Ovary (tissue), 3 donors: ENCODE data around the gene SORD.
"Not testable (repeated sequence)": the region's sequence is repeated elsewhere in the genome, so short reads cannot be mapped to it uniquely, and the experiment has no call there.

Experiments used
- EP300 ChIP-seq: sonication (generic); formaldehyde crosslinking; IDR thresholded peaks from one replicate; pipeline ENCODE4 v1.6.1; 2017; ENCODE audit warnings: antibody characterized with exemption
- POLR2A ChIP-seq: fragments of 450-650 bp; IDR thresholded peaks from one replicate; pipeline ENCODE4 v1.6.1; 2017; ENCODE audit warnings: antibody characterized with exemption, mild to moderate bottlenecking, moderate library complexity
- TF ChIP-seq, protein P1 (sequence below), 3 donors: fragments of 450-650 bp in 2 of 3; fragments of 200-600 bp in 1 of 3; IDR thresholded peaks; one replicate each; pipeline versions ENCODE4 v1.5.1 to v1.8.0; 2016 to 2022; ENCODE audit warnings: antibody characterized with exemption in 3 of 3, mild to moderate bottlenecking in 1 of 3
- donor health status: DM: no; HTN: no; CAD: no.

DNA sequence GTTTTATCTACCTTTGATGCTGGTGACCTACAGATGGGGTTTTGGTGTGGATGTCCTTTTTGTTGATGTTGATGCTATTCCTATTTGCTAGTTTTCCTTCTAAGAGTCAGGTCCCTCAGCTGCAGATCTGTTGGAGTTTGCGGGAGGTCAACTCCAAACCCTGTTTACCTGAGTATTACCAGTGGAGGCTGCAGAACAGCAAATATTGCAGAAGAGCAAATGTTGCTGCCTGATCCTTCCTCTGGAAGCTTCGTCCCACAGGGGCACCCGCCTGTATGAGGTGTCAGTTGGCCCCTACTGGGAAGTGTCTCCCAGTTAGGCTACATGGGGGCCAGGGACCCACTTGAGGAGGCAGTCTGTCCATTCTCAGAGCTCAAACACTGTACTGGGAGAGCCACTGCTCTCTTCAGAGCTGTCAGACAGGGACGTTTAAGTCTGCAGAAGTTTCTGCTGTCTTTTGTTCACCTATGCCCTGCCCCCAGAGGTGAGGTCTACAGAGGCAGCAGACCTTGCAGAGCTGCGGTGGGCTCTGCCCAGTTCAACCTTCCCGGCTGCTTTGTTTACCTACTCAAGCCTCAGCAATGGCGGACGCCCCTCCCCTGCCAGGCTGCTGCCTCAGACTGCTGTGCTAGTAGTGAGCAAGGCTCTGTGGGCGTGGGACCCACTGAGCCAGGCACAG lies 2.6 kb upstream of the SORD start:
- TF ChIP-seq POLR2A, EP300: not testable (repeated sequence)
- TF ChIP-seq, protein P1, sequence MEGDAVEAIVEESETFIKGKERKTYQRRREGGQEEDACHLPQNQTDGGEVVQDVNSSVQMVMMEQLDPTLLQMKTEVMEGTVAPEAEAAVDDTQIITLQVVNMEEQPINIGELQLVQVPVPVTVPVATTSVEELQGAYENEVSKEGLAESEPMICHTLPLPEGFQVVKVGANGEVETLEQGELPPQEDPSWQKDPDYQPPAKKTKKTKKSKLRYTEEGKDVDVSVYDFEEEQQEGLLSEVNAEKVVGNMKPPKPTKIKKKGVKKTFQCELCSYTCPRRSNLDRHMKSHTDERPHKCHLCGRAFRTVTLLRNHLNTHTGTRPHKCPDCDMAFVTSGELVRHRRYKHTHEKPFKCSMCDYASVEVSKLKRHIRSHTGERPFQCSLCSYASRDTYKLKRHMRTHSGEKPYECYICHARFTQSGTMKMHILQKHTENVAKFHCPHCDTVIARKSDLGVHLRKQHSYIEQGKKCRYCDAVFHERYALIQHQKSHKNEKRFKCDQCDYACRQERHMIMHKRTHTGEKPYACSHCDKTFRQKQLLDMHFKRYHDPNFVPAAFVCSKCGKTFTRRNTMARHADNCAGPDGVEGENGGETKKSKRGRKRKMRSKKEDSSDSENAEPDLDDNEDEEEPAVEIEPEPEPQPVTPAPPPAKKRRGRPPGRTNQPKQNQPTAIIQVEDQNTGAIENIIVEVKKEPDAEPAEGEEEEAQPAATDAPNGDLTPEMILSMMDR (IDR thresholded peaks at IDR 0.05), result not testable (repeated sequence)
